ENCODE results near the gene CACNA2D2. TPM values are rescaled to one million over a fixed set of nuclear protein-coding genes. Genes with fewer than 3 reads are reported as not detected.

CACNA2D2 gene
- total and polyA plus RNA-seq, 2 of the 8 experiments (the other 6 are each of a cell fraction or from before 2014, with no cell fraction given), result 14.1 to 25.0 TPM

DNA sequence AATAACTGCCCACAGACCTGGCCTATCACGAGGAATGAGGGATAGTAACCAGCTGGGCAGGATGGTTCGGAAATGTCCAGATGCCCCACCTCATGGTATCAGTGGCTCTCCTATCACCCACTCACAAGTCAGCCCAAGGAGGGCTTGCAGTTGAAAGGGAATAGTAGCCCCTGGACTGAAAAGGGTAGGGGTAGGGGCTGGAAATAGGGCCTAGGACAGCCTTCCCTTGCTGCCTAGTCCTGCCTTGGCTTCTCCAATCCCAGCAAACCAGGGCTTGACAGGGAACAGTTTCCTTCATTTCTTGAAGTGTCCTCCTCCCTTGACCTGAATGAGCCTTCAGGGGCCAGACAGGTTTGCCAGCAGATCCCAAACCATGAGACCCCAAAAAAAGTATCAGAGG lies 1.2 kb upstream of the CACNA2D2 start:
- H3K9me3 ChIP-seq (ENCODE audit: insufficient read depth in 2 of 2, low read depth in 1 of 2, low read length in 1 of 2), result no peaks in the 10 kb centered on the region
- H3K4me2 ChIP-seq (ENCODE audit: insufficient read depth in 1 of 2, low read depth in 2 of 2, low read length in 2 of 2), result no peak overlapping the region; a peak in 1 of 4 replicates
- no peak overlapping the region for H3K9ac ChIP-seq (replicated peaks in 1 of 4; ENCODE audit: extremely low read depth in 1 of 4, low read depth in 3 of 4, low read length in 3 of 4)
- H2BK15ac ChIP-seq (ENCODE audit: low read length), result peak overlapping the region; percentile 75; the same call in 1 of the 2 replicates
- no peak overlapping the region for H3K14ac ChIP-seq (ENCODE audit: insufficient read length)
- H3K4me3 ChIP-seq (ENCODE audit: extremely low read depth in 1 of 4, insufficient read depth in 2 of 4, low read depth in 3 of 4, low read length in 4 of 4), result no peak overlapping the region
- H2BK20ac ChIP-seq (ENCODE audit: low read length), result no peak overlapping the region; the same call in 1 of the 2 replicates
- peaks cover 3 to 11% of the 10 kb centered on the region in 2 experiments for H4K20me1 ChIP-seq (replicated peaks in 1 of 2; ENCODE audit: control insufficient read depth in 1 of 2, insufficient read depth in 2 of 2, low read length in 2 of 2)
- no peak overlapping the region for H3K56ac ChIP-seq (replicated peaks; ENCODE audit: insufficient read length, low read depth, low read length)
- no peak overlapping the region for H4K91ac ChIP-seq (replicated peaks; ENCODE audit: insufficient read length, low read length)
- no peak overlapping the region for H3K4ac ChIP-seq (replicated peaks; ENCODE audit: insufficient read length, low read depth, low read length)
- H2BK5ac ChIP-seq (ENCODE audit: low read depth, low read length), result no peak overlapping the region
- H2BK120ac ChIP-seq (replicated peaks; ENCODE audit: low read depth, low read length), result no peak overlapping the region
- H3K18ac ChIP-seq (ENCODE audit: extremely low read depth, low read length), result no peak overlapping the region
- no peak overlapping the region for H4K8ac ChIP-seq (ENCODE audit: extremely low read depth, insufficient read depth, low read length)
- peaks cover 0 to 9% of the 10 kb centered on the region in 2 experiments; a peak in 1 of 4 replicates for H3K79me2 ChIP-seq (ENCODE audit: control insufficient read depth in 1 of 2, insufficient read depth in 2 of 2, low read length in 2 of 2)
- ChIA-PET POLR2A (ENCODE audit: partially characterized antibody) (interaction anchor here (0.7 to 1.8 kb wide), 5 partner anchors 14 to 40 kb away, joined by 3 to 4 read pairs (median 3); no protein-coding TSS in a partner anchor), CTCF (ENCODE audit: partially characterized antibody) (interaction anchor here (0.7 to 3.7 kb wide), 9 partner anchors 13 to 88 kb away, joined by 3 to 13 read pairs (median 5); no protein-coding TSS in a partner anchor)
- peaks cover 4 to 42% (median 27%) of the 10 kb centered on the region in 4 experiments for H3K27me3 ChIP-seq (replicated peaks in 1 of 4; ENCODE audit: control insufficient read depth in 3 of 4, extremely low read depth in 1 of 4, insufficient read depth in 3 of 4, low read length in 3 of 4)
- H2BK12ac ChIP-seq (ENCODE audit: low read depth, low read length), result peak overlapping the region; percentile 63; the same call in 1 of the 2 replicates
- no peak overlapping the region for H4K5ac ChIP-seq (ENCODE audit: insufficient read length, low read depth, low read length)
- no peaks in the 10 kb centered on the region; the same call in 1 of the 2 replicates for H3K79me1 ChIP-seq (ENCODE audit: low read depth, low read length)
- FAIRE-seq (no peak), DNase-seq (ENCODE audit: low read depth in 1 of 2, low spot score in 2 of 2) (no peak)
- peaks cover 0 to 15% (median 11%) of the 10 kb centered on the region in 4 experiments; a peak in 6 of 7 replicates for H3K4me1 ChIP-seq (replicated peaks in 1 of 4; ENCODE audit: control insufficient read depth in 3 of 4, insufficient read depth in 4 of 4, low read length in 3 of 4)
- WGBS, 2 experiments (ENCODE audit: extremely low coverage in 1 of 2, insufficient coverage in 1 of 2, insufficient read length in 1 of 2, insufficient replicate concordance in 2 of 2, low coverage in 1 of 2, low lambda C conversion rate in 2 of 2, missing lambda C conversion rate in 1 of 2), result 100% methylated on average over 2 of the region's 2 CpGs; no CpG with 5 or more reads in 1 of the 2 experiments
- no peak overlapping the region for H3K27ac ChIP-seq (ENCODE audit: low read depth, low read length)
- H3K23ac ChIP-seq (ENCODE audit: insufficient read length), result no peak overlapping the region
- no peak overlapping the region; the same call in 1 of the 2 replicates for H2AK5ac ChIP-seq (ENCODE audit: low read depth, low read length)
- H3K23me2 ChIP-seq (ENCODE audit: low read depth, low read length), result peaks cover 6% of the 10 kb centered on the region; the same call in 1 of the 2 replicates
- no peak overlapping the region for H2AFZ ChIP-seq (ENCODE audit: low read length)
- no peaks in the 10 kb centered on the region for H3K36me3 ChIP-seq (ENCODE audit: control insufficient read depth in 2 of 4, insufficient read depth in 4 of 4, low read length in 3 of 4)

Data from H1 (cell line).